Osteocyte (in vitro differentiated cells): Measurements from ENCODE around the gene ZBTB14. TPM values are rescaled to one million over a fixed set of nuclear protein-coding genes. Genes with fewer than 3 reads are reported as not detected.

ENCODE experiments used
- DNase-seq: peaks from one replicate; pipeline ENCODE4 v3.0.0; 2021; ENCODE audit warnings: mixed read lengths; ENCODE audit not compliant: unreplicated experiment; ENCODE audit errors: extremely low spot score
- H3K27ac Mint-ChIP-seq: one replicate; pipeline ENCODE4 v1.8.0; 2021; ENCODE audit warnings: mild to moderate bottlenecking, mixed read lengths; ENCODE audit not compliant: unreplicated experiment
- H3K27me3 Mint-ChIP-seq: one replicate; pipeline ENCODE4 v1.8.0; 2021; ENCODE audit warnings: mixed read lengths; ENCODE audit not compliant: unreplicated experiment
- H3K36me3 Mint-ChIP-seq: one replicate; pipeline ENCODE4 v1.8.0; 2021; ENCODE audit warnings: mixed read lengths; ENCODE audit not compliant: unreplicated experiment
- H3K4me1 Mint-ChIP-seq: one replicate; pipeline ENCODE4 v1.8.0; 2021; ENCODE audit warnings: mixed read lengths; ENCODE audit not compliant: unreplicated experiment
- H3K4me3 Mint-ChIP-seq: one replicate; pipeline ENCODE4 v1.8.0; 2021; ENCODE audit warnings: mild to moderate bottlenecking, moderate library complexity, mixed read lengths; ENCODE audit not compliant: unreplicated experiment
- H3K9me3 Mint-ChIP-seq: one replicate; pipeline ENCODE4 v1.8.0; 2021; ENCODE audit warnings: mixed read lengths; ENCODE audit not compliant: unreplicated experiment
- CTCF ChIP-seq: fragments of 200-600 bp; sonication (generic); IDR thresholded peaks from 2 replicates; pipeline ENCODE4 v1.5.0; 2021; ENCODE audit warnings: antibody characterized with exemption, mild to moderate bottlenecking, moderate library complexity
- total RNA-seq: library from RNA; stranded (reverse); gene quantifications from 2 replicates; pipeline ENCODE4 v1.2.1, GENCODE V29; 2021

ZBTB14 gene
- total RNA-seq, 1 donor from 2014 or later: 14.4 TPM

GRCh38 chr18:5282770-5283169 lies 12.8 kb downstream of the ZBTB14 start:
- no peak for TF ChIP-seq CTCF
- H3K27me3 Mint-ChIP-seq: peaks cover 1% of the 10 kb centered on the region

GRCh38 chr18:5276947-5277346 lies 18.6 kb downstream of the ZBTB14 start:
- no peak overlapping the region for H3K4me3 Mint-ChIP-seq

More at GRCh38 chr18:5282770-5283169, 12.8 kb downstream of the ZBTB14 start:
- peaks cover 8% of the 10 kb centered on the region for H3K9me3 Mint-ChIP-seq
- H3K36me3 Mint-ChIP-seq: no peaks in the 10 kb centered on the region
- H3K4me1 Mint-ChIP-seq: no peaks in the 10 kb centered on the region
- no peak overlapping the region for H3K4me3 Mint-ChIP-seq
- DNase-seq: no peak
- no peak overlapping the region for H3K27ac Mint-ChIP-seq

GRCh38 chr18:5275872-5276271 lies 19.7 kb downstream of the ZBTB14 start:
- Mint-ChIP-seq H3K27me3 (peaks cover 20% of the 10 kb centered on the region), H3K27ac (no peak overlapping the region), H3K4me1 (no peaks in the 10 kb centered on the region), H3K36me3 (no peaks in the 10 kb centered on the region), H3K9me3 (peaks cover 8% of the 10 kb centered on the region), H3K4me3 (no peak overlapping the region)
- no peak for TF ChIP-seq CTCF
- no peak for DNase-seq

More at GRCh38 chr18:5276947-5277346, 18.6 kb downstream of the ZBTB14 start:
- TF ChIP-seq CTCF: no peak
- no peaks in the 10 kb centered on the region for H3K36me3 Mint-ChIP-seq
- no peak overlapping the region for H3K27ac Mint-ChIP-seq
- no peaks in the 10 kb centered on the region for H3K4me1 Mint-ChIP-seq
- no peak for DNase-seq
- H3K9me3 Mint-ChIP-seq: peaks cover 8% of the 10 kb centered on the region
- H3K27me3 Mint-ChIP-seq: peaks cover 20% of the 10 kb centered on the region

- TF ChIP-seq CTCF: no peak
Measured at GRCh38 chr18:5268874-5269273, 26.7 kb downstream of the ZBTB14 start.

GRCh38 chr18:5266721-5267120 lies 28.8 kb downstream of the ZBTB14 start:
- Mint-ChIP-seq H3K4me3 (no peak overlapping the region), H3K27me3 (no peaks in the 10 kb centered on the region), H3K9me3 (peaks cover 16% of the 10 kb centered on the region), H3K36me3 (no peaks in the 10 kb centered on the region), H3K4me1 (no peaks in the 10 kb centered on the region), H3K27ac (no peak overlapping the region)
- no peak for TF ChIP-seq CTCF
- DNase-seq: no peak

More at GRCh38 chr18:5268874-5269273, 26.7 kb downstream of the ZBTB14 start:
- H3K27me3 Mint-ChIP-seq: peaks cover 5% of the 10 kb centered on the region
- H3K27ac Mint-ChIP-seq: no peak overlapping the region
- no peaks in the 10 kb centered on the region for H3K4me1 Mint-ChIP-seq
- no peak for DNase-seq
- H3K4me3 Mint-ChIP-seq: no peak overlapping the region
- H3K9me3 Mint-ChIP-seq: peaks cover 16% of the 10 kb centered on the region
- no peaks in the 10 kb centered on the region for H3K36me3 Mint-ChIP-seq
